GM19372 (cell line): ENCODE data around the gene ESCO1.
"Not testable (repeated sequence)": the region's sequence is repeated elsewhere in the genome, so short reads cannot be mapped to it uniquely, and the experiment has no call there.

Source experiments
- ATAC-seq: cut with Tn5 transposase; IDR thresholded peaks from one replicate; pipeline ENCODE4 v1.9.1; 2021; ENCODE audit warnings: mild to moderate bottlenecking, low read depth, moderate library complexity; ENCODE audit not compliant: unreplicated experiment

ESCO1 gene

DNA sequence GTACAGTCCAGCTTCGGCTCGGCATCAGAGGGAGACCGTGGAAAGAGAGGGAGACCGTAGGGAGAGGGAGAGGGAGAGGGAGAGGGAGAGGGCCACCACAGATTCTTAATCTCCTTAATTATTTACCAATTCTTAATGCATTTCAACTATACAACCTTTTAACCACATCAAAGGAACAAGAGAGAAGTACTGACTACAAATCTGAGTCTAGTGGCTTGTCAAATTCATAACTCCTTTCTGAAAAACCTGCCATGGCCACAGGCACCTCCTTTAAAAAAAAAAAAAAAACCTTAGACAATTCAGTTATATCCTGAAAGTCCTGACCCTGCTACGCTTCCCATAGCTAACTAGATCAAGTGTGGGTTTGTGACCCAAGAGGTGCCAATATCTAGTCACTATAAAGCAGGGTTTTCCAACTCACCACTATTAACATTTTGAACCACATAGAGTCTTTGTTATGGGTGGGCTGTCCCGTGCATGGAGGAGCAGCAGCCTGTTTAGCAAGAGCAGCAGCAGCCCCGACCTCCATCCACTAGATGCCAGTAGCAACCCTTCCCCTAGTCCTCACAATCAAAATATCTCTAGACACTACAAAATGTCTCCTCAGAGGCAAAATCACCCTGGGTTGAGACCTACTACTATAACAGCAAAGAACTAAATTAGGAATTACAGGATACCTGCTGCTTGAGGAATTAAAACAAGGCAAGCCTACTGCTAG lies 6.8 kb downstream of the ESCO1 start:
- ATAC-seq, result no peak

DNA sequence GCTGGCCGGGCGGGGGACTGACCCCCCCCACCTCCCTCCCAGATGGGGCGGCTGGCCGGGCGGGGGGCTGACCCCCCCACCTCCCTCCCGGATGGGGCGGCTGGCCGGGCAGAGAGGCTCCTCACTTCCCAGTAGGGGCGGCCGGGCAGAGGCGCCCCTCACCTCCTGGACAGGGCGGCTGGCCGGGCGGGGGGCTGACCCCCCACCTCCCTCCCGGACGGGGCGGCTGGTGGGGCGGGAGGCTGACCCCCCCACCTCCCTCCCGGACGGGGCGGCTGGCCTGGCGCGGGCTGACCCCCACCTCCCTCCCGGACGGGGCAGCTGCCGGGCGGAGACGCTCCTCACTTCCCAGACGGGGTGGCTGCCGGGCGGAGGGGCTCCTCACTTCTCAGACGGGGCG lies 8.1 kb downstream of the ESCO1 start:
- ATAC-seq, result not testable (repeated sequence)

DNA sequence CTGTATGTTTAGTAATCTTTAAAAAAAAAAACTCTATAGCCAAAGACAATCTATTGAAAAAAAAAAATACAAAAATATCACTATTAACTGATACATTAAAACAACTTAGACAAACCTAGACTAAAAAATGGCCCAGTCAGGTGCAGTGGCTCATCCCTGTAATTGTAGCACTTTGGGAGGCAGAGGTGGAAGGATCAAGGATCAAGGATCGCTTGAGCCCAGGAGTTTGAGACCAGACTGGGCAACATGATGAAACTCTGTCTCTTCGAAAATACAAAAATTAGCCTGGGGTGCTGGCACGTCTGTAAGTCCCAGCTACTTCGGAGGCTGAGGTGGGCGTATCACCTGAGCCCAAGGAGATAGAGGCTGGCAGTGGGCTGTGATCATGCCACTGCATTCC lies 16.1 kb downstream of the ESCO1 start:
- ATAC-seq, result no peak

DNA sequence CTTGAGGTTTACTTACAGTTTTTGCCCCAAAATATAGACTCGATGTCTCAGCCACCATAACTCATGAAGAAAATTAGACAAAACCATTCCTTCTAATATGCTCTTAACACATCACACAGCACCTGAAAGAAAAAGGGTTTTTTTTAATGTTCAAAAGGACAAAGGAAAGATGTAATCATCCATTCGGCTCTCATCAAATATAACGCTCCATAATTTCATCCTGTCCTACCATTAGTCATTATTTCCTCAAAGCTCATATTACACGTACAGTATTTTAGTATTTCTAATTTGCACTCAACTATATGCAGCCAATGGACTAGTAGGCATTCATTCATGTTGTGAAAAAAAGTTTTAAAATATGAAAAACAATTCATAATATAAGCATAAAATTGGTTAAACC lies 24.8 kb downstream of the ESCO1 start:
- no peak for ATAC-seq

DNA sequence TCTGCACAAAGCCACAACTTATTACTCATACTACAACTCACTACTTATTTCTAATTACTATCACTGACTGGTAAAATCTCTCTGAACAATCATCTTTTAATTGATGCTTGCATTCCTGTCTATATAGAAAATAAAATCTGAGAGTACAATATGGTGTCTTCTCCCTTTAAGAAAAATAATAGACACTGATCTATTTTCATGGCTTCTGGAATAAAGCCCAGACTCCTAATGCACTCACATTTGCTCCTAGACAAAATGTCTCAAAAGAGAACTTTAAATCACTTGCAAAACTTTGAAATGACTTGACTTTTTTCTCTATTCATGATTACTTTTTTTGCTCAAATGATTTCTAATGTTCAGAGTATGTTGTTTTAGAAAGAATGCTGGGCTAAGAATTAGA lies 28.7 kb downstream of the ESCO1 start:
- no peak for ATAC-seq

DNA sequence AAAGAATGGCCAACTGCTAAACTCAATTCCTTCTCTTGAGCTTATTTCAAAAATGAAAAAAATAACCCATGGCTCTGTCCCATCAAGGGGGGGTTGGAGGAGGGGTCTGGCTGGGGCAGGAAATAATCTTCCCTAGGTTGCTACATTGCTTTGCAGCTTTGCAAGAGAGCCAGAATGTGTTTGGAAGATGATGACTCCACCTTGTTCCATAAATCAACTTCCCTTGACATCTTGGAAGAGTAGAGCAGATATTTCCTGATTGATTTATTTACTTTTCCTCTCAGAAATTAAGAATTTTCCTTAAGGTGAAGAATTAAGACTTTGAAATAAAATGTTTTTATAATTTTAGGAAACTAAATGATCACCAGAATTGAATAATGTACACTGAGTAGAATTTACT lies 41.3 kb downstream of the ESCO1 start:
- no peak for ATAC-seq

DNA sequence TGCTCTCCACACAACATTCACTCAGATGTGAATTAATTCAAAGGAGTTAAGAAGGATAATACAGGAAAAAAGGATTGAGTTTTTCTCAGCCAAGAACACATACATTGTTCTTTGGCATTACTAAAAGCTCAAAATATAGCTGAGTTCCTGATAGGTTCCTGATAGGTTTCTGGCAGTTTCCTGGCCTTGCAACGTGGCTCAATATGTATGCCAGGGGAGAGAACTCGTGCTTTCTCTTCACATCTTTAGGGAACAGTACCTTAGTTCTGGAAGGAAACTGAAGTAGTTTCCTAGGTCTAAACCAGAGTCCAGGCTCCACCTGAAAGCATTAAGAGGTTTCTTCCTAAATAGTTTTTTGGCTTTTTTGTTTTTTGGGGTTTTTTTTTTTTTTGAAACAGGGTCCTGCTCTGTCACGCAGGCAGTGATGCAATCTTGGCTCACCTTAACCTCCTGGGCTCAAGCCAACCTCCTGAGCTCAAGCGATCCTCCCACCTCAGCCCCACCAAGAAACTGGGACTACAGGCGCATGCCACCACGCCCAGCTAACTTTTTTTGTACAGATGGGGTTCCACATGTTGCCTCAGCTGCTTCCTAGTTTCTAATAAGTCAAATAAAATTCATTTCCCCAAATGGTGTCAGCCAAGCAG lies 42.8 kb downstream of the ESCO1 start:
- ATAC-seq, result no peak

DNA sequence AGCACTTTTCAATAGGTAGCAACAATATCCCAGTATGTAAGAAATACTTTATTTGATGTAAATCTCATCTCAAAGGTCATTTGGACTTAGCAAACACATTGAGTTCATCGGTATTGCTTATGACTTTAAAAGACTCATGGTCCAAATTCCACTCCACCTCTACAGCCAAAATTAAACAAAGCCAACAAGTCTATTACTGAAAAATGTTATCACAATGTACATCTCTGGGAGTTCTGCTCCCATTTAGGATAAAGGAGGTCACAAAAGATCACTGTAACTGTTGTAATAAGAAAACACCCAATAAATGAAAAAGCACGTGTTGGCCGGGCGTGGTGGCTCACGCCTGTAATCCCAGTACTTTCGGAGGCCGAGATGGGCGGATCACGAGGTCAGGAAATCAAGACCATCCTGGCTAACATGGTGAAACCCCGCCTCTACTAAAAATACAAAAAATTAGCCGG lies 50.0 kb downstream of the ESCO1 start:
- no peak for ATAC-seq

DNA sequence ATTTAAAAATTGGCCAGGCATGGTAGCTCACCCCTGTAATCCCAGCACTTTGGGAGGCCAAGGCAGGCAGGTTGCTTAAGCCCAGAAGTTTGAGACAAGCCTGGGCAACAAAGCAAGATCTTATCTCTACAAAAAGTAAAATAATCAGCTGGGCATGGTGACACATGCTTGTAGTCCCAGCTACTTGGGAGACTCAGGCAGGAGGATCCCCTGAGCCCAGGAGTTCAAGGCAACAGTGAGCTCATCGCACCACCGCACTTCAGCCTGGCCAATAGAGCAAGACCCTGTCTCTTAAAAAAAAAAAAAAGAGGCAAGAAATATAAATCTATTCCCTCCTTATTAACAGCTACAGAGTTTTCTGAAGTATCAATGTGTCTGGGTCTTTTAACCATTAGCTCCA lies 51.9 kb downstream of the ESCO1 start:
- ATAC-seq, result no peak

DNA sequence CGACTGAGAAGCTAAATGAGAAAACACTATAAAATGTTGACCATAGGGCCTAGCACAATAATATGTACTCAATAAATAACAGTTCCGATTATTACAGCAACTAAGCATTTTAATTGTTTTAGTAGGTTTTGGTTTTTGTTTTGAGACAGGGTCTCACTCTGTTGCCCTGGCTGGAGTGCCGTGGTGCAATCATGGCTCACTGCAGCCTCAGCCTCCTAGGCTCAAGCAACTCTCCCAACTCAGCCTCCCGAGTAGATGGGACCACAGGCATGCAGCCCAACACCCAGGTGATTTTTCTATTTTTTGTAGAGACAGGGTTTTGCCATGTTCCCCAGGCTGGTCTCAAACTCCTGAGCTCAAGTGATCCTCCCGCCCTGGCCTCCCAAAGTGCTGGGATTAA lies 54.1 kb downstream of the ESCO1 start:
- no peak for ATAC-seq

DNA sequence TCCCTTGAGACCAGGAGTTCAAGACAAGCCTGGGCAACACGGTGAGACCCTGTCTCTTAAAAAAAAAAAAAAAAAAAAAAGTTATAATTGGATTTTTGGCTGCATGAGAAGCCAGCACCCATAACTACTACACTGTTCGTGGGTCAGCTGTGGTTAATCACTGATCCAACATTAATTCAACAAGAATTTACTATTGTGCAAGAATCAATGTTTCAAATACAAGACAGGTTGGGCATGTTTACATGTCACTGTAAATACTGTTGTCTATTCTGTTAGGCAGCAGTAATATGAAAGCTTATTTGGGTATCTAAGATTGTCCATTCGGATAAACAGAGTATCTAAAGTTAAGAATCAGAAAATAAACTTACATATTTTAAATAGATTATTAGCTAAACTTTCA lies 62.3 kb downstream of the ESCO1 start:
- ATAC-seq, result no peak

DNA sequence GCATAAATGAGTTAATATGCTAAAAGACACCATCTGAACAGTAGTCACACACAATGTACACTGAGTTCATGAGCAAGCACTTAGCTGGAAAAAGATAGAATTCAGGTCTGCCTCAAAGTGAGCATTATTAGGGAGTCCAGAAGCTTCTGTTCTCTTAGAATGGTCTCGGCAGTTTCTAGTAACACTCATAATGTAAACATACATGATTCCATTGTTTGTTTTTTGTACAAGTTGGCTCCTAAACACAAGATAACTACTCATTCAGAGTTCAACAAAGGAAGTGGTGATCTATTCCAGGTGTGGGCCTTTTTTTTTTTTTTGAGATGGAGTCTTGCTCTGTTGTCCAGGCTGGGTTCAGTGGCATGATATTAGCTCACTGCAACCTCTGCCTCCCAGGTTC lies 66.2 kb downstream of the ESCO1 start:
- ATAC-seq, result no peak

DNA sequence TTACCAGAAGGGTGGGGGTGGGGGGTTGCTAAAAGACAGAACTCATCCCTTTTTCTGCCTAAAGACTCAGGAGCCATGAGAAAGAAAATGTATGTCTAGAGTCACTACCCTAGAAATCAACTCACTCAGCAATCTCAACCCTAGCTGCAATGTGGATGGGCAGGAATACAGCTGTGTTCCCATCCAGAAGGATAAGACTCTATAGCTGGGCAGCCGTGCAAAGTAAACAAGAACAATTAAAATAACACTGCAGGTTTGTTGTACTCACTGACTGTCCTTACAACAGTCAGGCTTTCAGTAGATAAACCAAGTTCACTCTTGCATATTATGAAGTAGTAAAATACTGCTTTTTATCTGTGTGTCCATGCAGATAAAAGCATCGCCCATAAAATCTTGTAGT lies 74.0 kb downstream of the ESCO1 start:
- no peak for ATAC-seq

DNA sequence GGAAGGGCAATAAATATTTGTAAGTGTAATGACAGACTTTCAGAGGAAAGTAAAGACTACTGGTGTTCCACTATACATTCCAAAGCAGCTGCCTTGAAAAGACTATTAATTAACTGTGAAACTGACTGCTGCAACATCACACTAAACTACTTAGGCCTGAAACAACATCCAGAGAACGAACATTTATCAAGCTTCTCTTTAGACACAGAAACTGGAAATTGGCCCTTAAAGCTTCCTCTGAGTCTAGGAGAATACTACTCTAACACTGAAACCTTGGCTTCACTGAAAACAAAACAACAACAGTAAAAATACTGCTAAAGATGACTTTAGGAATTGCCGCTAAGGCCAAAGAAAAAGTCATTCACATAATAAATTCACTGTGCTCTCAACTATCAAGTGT lies 74.6 kb downstream of the ESCO1 start:
- no peak for ATAC-seq

DNA sequence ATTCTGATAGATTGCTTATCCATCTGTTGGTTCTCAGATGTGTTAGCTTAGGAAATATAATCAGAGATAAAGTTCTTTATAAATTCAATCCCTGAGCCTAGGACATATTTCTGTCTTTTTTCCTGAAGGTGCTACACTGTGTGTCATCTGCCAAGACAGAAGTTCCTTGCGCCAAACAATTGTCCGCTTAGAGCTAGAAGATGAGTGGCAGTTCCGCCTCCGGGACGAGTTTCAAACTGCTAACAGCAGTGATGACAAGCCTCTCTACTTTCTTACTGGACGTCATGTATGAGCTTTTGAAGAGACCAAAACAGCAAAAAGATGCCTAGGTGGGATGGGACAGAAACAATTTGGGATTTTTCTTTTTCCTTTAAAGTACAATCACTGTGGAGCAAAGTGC lies 78.0 kb downstream of the ESCO1 start:
- ATAC-seq, result no peak

DNA sequence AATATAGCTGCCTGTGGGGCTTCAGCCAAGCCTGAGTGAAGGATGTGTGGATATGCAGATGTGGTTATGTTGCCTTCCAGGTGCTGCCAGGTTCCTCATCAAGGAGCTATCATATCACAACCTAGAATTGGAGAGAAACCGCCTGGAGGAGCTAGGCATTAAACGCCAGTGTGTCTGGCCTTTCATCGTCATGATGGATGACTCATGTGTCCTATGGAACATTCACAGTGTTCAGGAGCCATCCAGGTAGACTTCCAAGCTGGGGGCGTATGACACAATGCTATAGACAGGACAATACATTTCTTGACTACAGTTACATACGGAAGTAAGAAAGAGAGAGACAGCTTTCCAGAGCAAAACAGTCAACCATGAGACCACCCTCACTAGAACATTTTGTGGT lies 86.8 kb downstream of the ESCO1 start:
- ATAC-seq, result no peak

DNA sequence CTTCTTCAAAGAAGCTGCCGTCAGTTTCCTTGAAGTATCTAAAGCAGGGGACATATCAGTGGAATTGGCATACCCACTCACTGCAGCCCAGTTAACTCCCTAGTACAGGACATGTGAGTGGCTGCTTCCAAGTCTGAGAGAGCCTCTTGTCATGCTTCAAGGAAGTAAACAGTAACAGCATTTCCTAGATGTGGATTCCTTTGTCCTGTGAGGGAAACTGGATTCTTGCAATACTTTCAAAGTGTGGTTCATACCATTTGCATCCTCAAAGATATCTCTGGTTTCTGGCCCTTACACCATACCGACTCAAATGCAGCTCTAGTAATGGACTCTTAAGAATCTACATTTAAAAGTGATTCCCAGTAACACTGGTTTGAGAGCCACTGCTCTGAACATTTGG lies 87.2 kb downstream of the ESCO1 start:
- no peak for ATAC-seq

DNA sequence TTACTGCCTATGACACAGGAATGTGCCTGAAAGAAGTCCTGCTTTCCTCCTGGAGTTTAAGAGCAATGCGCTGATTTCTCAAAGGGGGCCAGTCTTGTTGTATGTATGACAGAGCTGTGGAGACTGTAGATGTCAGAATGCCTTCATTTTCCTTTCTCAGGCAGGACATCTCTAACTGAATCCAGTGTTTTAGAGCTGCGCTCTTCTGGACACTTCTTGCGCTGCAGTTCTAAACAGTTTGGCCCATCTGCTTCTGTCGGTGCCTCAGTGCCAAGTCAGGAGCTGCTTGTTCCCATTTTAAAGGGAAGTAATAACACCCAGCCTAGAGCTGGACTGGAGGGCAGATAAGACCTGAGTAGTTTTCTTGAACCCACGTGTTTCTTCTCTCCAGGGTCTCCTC lies 91.4 kb downstream of the ESCO1 start:
- ATAC-seq, result no peak

DNA sequence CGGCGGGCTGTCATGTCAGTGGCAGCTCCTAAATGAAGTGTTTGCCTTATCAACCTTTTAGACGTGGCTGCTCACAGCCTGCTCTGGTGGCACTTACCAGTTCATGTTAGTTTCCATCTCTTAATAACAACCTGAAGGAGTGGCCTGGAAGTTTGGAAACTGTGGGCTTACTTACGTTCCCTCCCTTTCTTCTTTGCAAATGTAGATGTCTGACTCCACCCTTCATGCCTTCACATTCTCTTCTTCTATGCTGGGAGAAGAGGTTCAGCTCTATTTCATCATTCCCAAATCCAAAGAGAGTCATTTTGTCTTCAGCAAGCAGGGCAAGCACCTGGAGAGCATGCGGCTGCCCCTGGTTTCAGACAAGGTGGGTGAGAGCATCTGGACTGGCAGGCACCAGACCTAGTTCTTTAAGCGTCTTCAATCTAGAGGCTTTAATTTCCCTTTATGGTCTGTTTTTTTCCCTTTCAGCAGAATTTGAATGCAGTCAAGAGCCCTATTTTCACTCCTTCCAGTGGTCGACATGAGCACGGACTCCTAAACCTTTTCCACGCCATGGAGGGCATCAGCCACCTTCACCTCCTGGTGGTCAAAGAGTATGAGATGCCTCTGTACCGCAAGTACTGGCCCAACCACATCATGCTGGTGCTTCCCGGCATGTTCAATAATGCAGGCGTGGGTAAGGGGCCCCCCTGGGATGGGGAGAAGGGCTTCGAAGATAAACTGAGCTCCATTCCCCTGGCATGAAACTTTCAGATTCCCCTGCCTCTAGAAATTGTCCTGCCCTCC lies 92.4 kb downstream of the ESCO1 start:
- ATAC-seq, result no peak

DNA sequence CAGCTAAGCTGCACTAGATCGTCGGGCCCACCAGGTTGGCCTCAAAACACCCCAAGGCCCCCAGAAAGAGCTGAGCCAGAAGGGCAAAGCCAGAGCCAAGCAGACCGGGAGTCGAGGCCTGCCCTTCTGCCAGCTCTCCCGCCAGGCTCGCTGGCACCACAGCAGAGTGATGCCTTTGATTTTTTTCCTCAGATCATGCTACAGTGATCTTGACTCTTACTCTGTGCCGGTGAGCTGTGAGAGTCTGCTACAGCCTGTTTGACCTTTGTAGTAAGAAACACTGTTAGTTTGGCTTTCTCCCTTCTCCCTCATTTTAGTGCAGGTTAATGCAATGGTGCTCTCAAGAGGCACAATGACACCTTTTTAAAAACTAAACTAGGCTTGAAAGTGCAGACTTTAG lies 97.8 kb downstream of the ESCO1 start:
- ATAC-seq, result no peak

DNA sequence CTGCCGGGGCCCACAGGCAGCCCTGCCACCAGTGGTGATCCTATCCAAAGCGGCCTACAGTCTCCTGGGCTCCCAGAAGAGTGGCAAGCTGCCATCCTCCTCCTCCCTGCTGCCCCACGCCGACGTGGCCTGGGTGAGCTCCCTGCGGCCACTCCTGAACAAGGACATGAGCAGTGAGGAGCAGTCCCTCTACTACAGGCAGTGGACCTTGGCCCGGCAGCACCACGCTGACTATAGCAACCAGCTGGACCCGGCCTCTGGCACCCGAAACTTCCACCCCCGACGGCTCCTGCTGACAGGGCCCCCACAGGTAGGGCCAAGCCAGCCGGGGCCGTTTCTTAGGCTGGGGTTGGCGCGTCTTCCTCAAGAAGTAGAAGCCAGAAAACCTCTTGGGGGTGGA lies 100.5 kb downstream of the ESCO1 start:
- ATAC-seq, result no peak
